GM13976 (cell line): ENCODE data around the gene RSRC2.

Experiments
- DNase-seq: peaks from one replicate; pipeline ENCODE4 v3.0.0; 2012; ENCODE audit warnings: low spot score
- CTCF ChIP-seq: IDR thresholded peaks from 2 replicates; pipeline ENCODE4 v1.5.1; 2012; ENCODE audit warnings: borderline replicate concordance, mild to moderate bottlenecking; ENCODE audit not compliant: insufficient read depth; ENCODE audit errors: extremely low read depth, missing control alignments, control extremely low read depth
- in situ Hi-C: fragments of 300-500 bp; cut with MboI; formaldehyde crosslinking; loops from one replicate; pipeline ENCODE4 v1.12.0; 2022; ENCODE audit warnings: low sequenced_read_pairs, mixed read lengths, inconsistent platforms; ENCODE audit not compliant: unreplicated experiment

Gene RSRC2

DNA sequence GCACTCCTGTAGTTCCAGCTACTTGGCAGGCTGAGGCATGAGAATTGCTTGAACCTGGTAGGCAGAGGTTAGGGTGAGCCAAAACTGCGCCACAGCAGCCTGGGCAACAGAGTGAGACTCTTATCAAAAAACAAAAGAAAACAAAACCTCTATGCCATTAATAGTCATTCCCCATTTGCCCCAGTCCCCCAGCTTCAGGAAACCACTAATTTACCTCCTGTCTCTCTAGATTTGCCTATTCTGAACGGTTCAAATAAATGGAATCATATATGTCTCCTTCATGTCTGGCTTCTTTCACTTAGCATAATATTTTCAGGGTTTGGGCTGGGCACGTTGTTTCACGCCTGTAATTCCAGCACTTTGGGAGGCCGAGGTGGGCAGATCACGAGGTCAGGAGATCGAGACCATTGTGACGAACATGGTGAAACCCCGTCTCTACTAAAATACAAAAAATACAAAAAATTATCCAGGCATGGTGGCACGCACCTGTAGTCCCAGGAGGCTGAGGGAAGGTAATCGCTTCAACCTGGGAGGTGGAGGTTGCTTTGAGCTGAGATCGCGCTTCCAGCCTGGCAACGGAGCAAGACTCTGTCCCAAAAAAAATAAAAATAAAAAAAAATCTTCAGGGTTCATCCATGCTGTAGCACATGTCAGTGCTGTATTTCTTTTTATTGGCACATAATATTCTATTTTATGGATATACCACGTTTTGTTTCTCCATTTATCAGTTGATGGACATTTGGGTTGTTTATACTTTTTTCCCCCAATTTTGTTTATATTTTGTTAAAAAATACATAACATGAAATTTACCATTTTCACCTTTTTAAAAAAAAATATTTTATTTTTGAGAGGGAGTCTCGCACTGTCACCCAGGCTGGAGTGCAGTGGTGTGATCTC lies 32.3 kb upstream of the RSRC2 start:
- TF ChIP-seq CTCF: no peak
- in situ Hi-C loops: no loop called here
- peak; percentile 21 for DNase-seq

DNA sequence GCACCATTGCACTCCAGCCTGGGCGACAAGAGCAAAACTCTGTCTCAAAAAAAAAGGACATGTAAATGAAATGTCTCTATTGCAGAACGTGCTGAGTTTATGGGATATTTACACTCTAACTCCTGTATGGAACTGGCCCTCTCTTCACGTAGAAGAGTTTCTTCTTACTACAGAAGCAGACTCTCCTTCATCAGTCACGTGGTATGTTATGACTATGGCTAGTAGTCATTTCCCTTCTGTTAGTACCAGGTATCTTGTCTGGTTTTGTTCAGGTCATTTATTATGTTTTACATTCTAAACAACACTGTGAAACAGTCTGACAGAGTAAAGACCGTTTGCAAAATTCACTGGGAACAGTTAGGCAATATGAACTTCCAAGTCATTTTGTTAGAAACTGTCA lies 20.6 kb upstream of the RSRC2 start:
- TF ChIP-seq CTCF: no peak
- in situ Hi-C loops: no loop called here
- no peak for DNase-seq

DNA sequence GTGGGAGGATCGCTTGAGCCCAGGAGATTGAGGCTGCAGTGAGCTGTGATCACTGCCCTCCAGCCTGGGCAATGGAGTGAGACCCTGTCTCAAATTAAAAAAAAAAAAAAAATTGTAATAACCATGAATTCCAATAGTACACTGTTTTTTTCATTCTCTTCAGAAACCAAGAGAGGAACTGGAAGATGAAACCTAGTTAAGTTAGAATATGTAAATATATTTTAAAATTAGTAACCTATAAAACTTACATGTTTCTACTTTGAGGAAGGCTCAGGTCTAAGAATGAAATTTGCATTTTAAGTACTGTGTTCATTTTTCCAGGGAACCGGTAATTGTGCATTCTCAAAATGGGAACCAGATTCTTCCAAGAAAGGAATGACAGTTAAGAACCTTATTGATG lies 19.1 kb upstream of the RSRC2 start:
- TF ChIP-seq CTCF: no peak
- in situ Hi-C loops: no loop called here

GRCh38 chr12:122544537-122544936 lies 17.8 kb upstream of the RSRC2 start:
- DNase-seq: no peak
- TF ChIP-seq CTCF: no peak
- in situ Hi-C loops: no loop called here

More for the DNA sequence above, 19.1 kb upstream of the RSRC2 start:
- peak; percentile 25 for DNase-seq

DNA sequence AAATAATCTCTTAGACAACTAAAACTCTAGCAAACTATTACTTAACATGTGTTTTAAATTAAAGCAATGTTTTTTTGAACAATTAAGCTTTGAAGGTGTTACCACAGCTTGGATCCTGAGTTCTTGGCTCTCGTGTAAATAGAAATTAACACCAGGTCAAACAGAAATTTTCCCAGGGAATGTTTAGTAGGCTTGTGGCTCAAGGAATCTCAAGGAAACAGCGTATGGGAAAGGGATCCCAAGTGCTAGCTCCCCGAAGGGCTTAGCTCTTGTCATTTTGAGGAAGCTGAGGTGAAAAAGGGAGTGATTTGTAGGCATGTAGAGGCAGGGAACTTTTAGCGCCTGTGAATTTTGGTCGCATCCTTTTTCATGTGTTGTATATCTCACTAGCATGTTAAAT lies 11.8 kb upstream of the RSRC2 start:
- no peak for TF ChIP-seq CTCF
- in situ Hi-C loops: no loop called here
- DNase-seq: no peak

DNA sequence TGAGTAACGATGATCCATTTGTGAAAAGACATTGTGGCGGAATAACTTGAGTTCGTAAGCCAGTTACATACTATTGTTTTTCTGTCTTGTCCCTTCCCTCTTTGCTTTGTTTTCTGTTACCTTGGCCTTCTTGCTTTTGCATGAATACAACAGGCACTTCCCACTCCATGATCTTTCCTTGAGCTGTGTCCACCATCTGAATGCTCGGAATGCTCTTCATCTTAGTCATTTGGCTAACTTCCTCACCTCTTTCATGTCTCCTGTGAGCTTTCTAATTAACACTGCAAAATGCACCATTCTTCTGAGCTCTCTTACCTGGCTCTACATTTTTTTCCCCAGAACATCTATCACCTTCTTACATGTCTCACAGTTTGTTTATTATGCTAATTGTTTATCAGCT lies 10.3 kb upstream of the RSRC2 start:
- TF ChIP-seq CTCF: no peak
- in situ Hi-C loops: no loop called here

More for the DNA sequence above, 10.3 kb upstream of the RSRC2 start:
- no peak for DNase-seq
